GM23338 (cell line): Measurements from ENCODE around the gene HES7. TPM values are rescaled to one million over a fixed set of nuclear protein-coding genes. Genes with fewer than 3 reads are reported as not detected.

Source experiments
- ATAC-seq: fragments of 200-7000 bp; cut with Tn5 transposase; 3 replicates; pipeline ENCODE4 v1.9.1; 2020
- DNase-seq: peaks from one replicate; pipeline ENCODE4 v3.0.0-alpha.2; 2015; ENCODE audit warnings: low spot score
- H2AFZ ChIP-seq: fragments of 200-600 bp; sonication (generic); 2 replicates; pipeline ENCODE4 v1.8.0; 2016; ENCODE audit warnings: antibody characterized with exemption, mild to moderate bottlenecking, moderate library complexity
- H3F3A ChIP-seq: fragments of 200-600 bp; sonication (generic); replicated peaks from 2 replicates; pipeline ENCODE4 v1.8.0; 2017; ENCODE audit warnings: antibody characterized with exemption, mixed run types, low read depth
- H3K27ac ChIP-seq: fragments of 200-600 bp; sonication (generic); 2 replicates; pipeline ENCODE4 v1.6.1; 2016; ENCODE audit warnings: low read depth
- H3K27me3 ChIP-seq: fragments of 200-600 bp; sonication (generic); 2 replicates; pipeline ENCODE4 v1.8.0; 2016; ENCODE audit warnings: mild to moderate bottlenecking, mixed run types, moderate library complexity; ENCODE audit not compliant: insufficient read depth
- H3K36me3 ChIP-seq: fragments of 200-600 bp; sonication (generic); 2 replicates; pipeline ENCODE4 v1.8.0; 2016; ENCODE audit warnings: mild to moderate bottlenecking; ENCODE audit not compliant: insufficient read depth
- H3K4me1 ChIP-seq: fragments of 200-600 bp; sonication (generic); 2 replicates; pipeline ENCODE4 v1.8.0; 2016; ENCODE audit warnings: mild to moderate bottlenecking, moderate library complexity; ENCODE audit not compliant: insufficient read depth
- H3K4me2 ChIP-seq: fragments of 200-600 bp; sonication (generic); 2 replicates; pipeline ENCODE4 v1.7.1; 2017; ENCODE audit warnings: mixed run types
- H3K4me3 ChIP-seq: fragments of 200-600 bp; sonication (generic); 2 replicates; pipeline ENCODE4 v1.6.1; 2016; ENCODE audit warnings: mixed run types
- H3K79me2 ChIP-seq: fragments of 200-600 bp; sonication (generic); replicated peaks from 2 replicates; pipeline ENCODE4 v1.8.0; 2017; ENCODE audit warnings: mild to moderate bottlenecking; ENCODE audit not compliant: insufficient read depth
- H3K9me2 ChIP-seq: fragments of 200-600 bp; sonication (generic); 2 replicates; pipeline ENCODE4 v1.8.0; 2017; ENCODE audit not compliant: insufficient read depth
- H4K20me1 ChIP-seq: fragments of 200-600 bp; sonication (generic); replicated peaks from 2 replicates; pipeline ENCODE4 v1.8.0; 2017; ENCODE audit warnings: mild to moderate bottlenecking; ENCODE audit not compliant: insufficient read depth
- H3K27ac Mint-ChIP-seq: 2 replicates; pipeline ENCODE4 v1.8.0; 2020; ENCODE audit warnings: inconsistent platforms, mild to moderate bottlenecking, moderate library complexity, mixed read lengths
- H3K27me3 Mint-ChIP-seq: 3 replicates; pipeline ENCODE4 v1.8.0; 2022; ENCODE audit warnings: low read depth, mild to moderate bottlenecking, moderate library complexity, mixed read lengths, inconsistent platforms; ENCODE audit not compliant: insufficient read depth, poor library complexity
- H3K36me3 Mint-ChIP-seq: 3 replicates; pipeline ENCODE4 v1.8.0; 2021; ENCODE audit warnings: low read depth, mild to moderate bottlenecking, inconsistent platforms, moderate library complexity, mixed read lengths
- H3K4me1 Mint-ChIP-seq: 3 replicates; pipeline ENCODE4 v1.8.0; 2020; ENCODE audit warnings: mild to moderate bottlenecking, inconsistent platforms, mixed read lengths
- H3K4me3 Mint-ChIP-seq: 3 replicates; pipeline ENCODE4 v1.8.0; 2021; ENCODE audit warnings: moderate library complexity, mild to moderate bottlenecking, inconsistent platforms, mixed read lengths
- H3K9me3 Mint-ChIP-seq: 3 replicates; pipeline ENCODE4 v1.8.0; 2020; ENCODE audit warnings: moderate library complexity, mild to moderate bottlenecking, inconsistent platforms, mixed read lengths
- CREB1 ChIP-seq: fragments of 250-450 bp; sonication (Bioruptor Pico); IDR thresholded peaks from 2 replicates; pipeline ENCODE4 v1.5.0; 2020; ENCODE audit warnings: low read depth, mild to moderate bottlenecking, moderate library complexity
- ETS1 ChIP-seq: IDR thresholded peaks from 2 replicates; pipeline ENCODE4 v1.6.1; 2016; ENCODE audit warnings: antibody characterized with exemption
- EZH2 ChIP-seq: fragments of 200-600 bp; sonication (generic); IDR thresholded peaks from one replicate; pipeline ENCODE4 v1.8.0; 2017; ENCODE audit warnings: antibody characterized with exemption, mild to moderate bottlenecking, low read depth; ENCODE audit not compliant: unreplicated experiment
- EZH2phosphoT487 ChIP-seq: fragments of 200-600 bp; sonication (generic); IDR thresholded peaks from one replicate; pipeline ENCODE4 v1.8.1; 2018; ENCODE audit warnings: antibody characterized with exemption; ENCODE audit not compliant: unreplicated experiment
- JUNB ChIP-seq: IDR thresholded peaks from one replicate; pipeline ENCODE4 v1.6.1; 2016; ENCODE audit warnings: antibody characterized with exemption; ENCODE audit not compliant: unreplicated experiment
- NANOG ChIP-seq: IDR thresholded peaks from 2 replicates; pipeline ENCODE4 v1.6.1; 2016; ENCODE audit warnings: antibody characterized with exemption, borderline replicate concordance
- POLR2AphosphoS5 ChIP-seq: IDR thresholded peaks from 2 replicates; pipeline ENCODE4 v1.6.1; 2016; ENCODE audit warnings: antibody characterized with exemption, low read depth
- REST ChIP-seq: IDR thresholded peaks from one replicate; pipeline ENCODE4 v1.6.1; 2018; ENCODE audit warnings: antibody characterized with exemption; ENCODE audit not compliant: unreplicated experiment
- STAT1 ChIP-seq: IDR thresholded peaks from one replicate; pipeline ENCODE4 v1.6.1; 2016; ENCODE audit warnings: antibody characterized with exemption; ENCODE audit not compliant: unreplicated experiment
- ZNF114 ChIP-seq: fragments of 250-450 bp; sonication (Bioruptor Pico); IDR thresholded peaks from 2 replicates; pipeline ENCODE4 v1.5.0; 2020; ENCODE audit warnings: mild to moderate bottlenecking, moderate library complexity
- ZNF331 ChIP-seq: fragments of 250-450 bp; sonication (Bioruptor Pico); IDR thresholded peaks from 2 replicates; pipeline ENCODE4 v1.5.0; 2020; ENCODE audit warnings: low read depth, mild to moderate bottlenecking, moderate library complexity
- polyA plus RNA-seq: library from polyadenylated mRNA; unstranded; fragments of >200 nt; fragmentation: Nextera tagmentation; extraction: Ambion mirVana; gene quantifications from 2 replicates; pipeline ENCODE4 v1.2.1, GENCODE V29; 2016
- total RNA-seq: library from RNA; depleted of rRNA; stranded (reverse); fragments of >200 nt; shearing (Covaris generic); gene quantifications from 2 replicates; pipeline ENCODE4 v1.2.3, GENCODE V29; 2014
- TF ChIP-seq, protein P1 (sequence below), 2 experiments: fragments of 200-600 bp in 1 of 2; sonication (generic) in 1 of 2; conservative IDR thresholded peaks; 2 replicates each; pipeline versions ENCODE4 v1.5.1 to v1.6.1; 2016 to 2017; ENCODE audit warnings: antibody characterized with exemption in 2 of 2, low read depth in 2 of 2, mild to moderate bottlenecking in 2 of 2, moderate library complexity in 1 of 2
- TF ChIP-seq, protein P2 (sequence below): fragments of 250-450 bp; sonication (Bioruptor Pico); IDR thresholded peaks from 2 replicates; pipeline ENCODE4 v1.5.0; 2020; ENCODE audit warnings: mild to moderate bottlenecking, moderate library complexity

The HES7 gene
- total and polyA plus RNA-seq, 2 experiments from 2014 or later, result 0.14 TPM; not detected in 1

DNA sequence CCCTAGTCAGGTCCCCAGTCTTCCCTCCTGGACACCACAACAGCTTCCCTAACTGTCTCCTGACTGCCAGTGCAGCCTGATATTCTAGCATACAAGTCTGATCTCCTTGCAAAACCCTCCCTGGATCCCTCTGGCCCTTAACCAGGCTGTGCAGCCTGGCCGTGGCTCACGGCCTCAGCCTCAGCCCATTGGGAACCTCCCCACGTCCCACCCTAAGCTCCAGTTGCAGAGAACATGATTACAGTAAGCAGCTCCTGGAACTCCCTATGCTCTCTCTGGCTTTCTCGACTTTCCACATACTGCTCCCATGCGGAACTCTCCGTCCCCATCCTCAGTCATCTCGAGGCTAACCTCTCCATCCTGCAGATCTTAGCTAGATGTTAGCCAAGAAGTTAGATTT, 49.4 kb downstream of the HES7 start:
- Histone ChIP-seq H3K9me2 (no peaks in the 10 kb centered on the region), H3K36me3 (no peaks in the 10 kb centered on the region), H3K4me2 (no peak overlapping the region), H2AFZ (no peak overlapping the region), H3K4me3 (0 out of 2 replicates have a peak overlapping the region, but pooled peaks have one; percentile 68), H3K4me1 (peaks cover 8% of the 10 kb centered on the region; the same call in 1 of the 2 replicates), H3K27me3 (peaks cover 96% of the 10 kb centered on the region), H3K79me2 (no peaks in the 10 kb centered on the region), H3F3A (no peaks in the 10 kb centered on the region), H4K20me1 (no peaks in the 10 kb centered on the region), H3K27ac (no peak overlapping the region)
- no peak for TF ChIP-seq ZNF331 (CRISPR knock-in tag)
- TF ChIP-seq CREB1 (CRISPR knock-in tag), result no peak
- TF ChIP-seq, protein P1, sequence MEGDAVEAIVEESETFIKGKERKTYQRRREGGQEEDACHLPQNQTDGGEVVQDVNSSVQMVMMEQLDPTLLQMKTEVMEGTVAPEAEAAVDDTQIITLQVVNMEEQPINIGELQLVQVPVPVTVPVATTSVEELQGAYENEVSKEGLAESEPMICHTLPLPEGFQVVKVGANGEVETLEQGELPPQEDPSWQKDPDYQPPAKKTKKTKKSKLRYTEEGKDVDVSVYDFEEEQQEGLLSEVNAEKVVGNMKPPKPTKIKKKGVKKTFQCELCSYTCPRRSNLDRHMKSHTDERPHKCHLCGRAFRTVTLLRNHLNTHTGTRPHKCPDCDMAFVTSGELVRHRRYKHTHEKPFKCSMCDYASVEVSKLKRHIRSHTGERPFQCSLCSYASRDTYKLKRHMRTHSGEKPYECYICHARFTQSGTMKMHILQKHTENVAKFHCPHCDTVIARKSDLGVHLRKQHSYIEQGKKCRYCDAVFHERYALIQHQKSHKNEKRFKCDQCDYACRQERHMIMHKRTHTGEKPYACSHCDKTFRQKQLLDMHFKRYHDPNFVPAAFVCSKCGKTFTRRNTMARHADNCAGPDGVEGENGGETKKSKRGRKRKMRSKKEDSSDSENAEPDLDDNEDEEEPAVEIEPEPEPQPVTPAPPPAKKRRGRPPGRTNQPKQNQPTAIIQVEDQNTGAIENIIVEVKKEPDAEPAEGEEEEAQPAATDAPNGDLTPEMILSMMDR (conservative IDR thresholded peaks at IDR 0.05; ENCODE audit: low read depth in 2 of 2), result no peak
- TF ChIP-seq EZH2, result no peak
- TF ChIP-seq ETS1, result no peak
- TF ChIP-seq EZH2phosphoT487, result no peak
- TF ChIP-seq, protein P2, sequence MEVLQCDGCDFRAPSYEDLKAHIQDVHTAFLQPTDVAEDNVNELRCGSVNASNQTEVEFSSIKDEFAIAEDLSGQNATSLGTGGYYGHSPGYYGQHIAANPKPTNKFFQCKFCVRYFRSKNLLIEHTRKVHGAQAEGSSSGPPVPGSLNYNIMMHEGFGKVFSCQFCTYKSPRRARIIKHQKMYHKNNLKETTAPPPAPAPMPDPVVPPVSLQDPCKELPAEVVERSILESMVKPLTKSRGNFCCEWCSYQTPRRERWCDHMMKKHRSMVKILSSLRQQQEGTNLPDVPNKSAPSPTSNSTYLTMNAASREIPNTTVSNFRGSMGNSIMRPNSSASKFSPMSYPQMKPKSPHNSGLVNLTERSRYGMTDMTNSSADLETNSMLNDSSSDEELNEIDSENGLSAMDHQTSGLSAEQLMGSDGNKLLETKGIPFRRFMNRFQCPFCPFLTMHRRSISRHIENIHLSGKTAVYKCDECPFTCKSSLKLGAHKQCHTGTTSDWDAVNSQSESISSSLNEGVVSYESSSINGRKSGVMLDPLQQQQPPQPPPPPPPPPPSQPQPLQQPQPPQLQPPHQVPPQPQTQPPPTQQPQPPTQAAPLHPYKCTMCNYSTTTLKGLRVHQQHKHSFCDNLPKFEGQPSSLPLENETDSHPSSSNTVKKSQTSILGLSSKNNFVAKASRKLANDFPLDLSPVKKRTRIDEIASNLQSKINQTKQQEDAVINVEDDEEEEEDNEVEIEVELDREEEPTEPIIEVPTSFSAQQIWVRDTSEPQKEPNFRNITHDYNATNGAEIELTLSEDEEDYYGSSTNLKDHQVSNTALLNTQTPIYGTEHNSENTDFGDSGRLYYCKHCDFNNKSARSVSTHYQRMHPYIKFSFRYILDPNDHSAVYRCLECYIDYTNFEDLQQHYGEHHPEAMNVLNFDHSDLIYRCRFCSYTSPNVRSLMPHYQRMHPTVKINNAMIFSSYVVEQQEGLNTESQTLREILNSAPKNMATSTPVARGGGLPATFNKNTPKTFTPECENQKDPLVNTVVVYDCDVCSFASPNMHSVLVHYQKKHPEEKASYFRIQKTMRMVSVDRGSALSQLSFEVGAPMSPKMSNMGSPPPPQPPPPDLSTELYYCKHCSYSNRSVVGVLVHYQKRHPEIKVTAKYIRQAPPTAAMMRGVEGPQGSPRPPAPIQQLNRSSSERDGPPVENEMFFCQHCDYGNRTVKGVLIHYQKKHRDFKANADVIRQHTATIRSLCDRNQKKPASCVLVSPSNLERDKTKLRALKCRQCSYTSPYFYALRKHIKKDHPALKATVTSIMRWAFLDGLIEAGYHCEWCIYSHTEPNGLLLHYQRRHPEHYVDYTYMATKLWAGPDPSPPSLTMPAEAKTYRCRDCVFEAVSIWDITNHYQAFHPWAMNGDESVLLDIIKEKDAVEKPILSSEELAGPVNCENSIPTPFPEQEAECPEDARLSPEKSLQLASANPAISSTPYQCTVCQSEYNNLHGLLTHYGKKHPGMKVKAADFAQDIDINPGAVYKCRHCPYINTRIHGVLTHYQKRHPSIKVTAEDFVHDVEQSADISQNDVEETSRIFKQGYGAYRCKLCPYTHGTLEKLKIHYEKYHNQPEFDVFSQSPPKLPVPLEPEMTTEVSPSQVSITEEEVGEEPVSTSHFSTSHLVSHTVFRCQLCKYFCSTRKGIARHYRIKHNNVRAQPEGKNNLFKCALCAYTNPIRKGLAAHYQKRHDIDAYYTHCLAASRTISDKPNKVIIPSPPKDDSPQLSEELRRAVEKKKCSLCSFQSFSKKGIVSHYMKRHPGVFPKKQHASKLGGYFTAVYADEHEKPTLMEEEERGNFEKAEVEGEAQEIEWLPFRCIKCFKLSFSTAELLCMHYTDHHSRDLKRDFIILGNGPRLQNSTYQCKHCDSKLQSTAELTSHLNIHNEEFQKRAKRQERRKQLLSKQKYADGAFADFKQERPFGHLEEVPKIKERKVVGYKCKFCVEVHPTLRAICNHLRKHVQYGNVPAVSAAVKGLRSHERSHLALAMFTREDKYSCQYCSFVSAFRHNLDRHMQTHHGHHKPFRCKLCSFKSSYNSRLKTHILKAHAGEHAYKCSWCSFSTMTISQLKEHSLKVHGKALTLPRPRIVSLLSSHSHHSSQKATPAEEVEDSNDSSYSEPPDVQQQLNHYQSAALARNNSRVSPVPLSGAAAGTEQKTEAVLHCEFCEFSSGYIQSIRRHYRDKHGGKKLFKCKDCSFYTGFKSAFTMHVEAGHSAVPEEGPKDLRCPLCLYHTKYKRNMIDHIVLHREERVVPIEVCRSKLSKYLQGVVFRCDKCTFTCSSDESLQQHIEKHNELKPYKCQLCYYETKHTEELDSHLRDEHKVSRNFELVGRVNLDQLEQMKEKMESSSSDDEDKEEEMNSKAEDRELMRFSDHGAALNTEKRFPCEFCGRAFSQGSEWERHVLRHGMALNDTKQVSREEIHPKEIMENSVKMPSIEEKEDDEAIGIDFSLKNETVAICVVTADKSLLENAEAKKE (CRISPR knock-in tag), result no peak
- TF ChIP-seq POLR2AphosphoS5, result no peak
- TF ChIP-seq NANOG, result no peak
- no peak for TF ChIP-seq STAT1
- no peak for TF ChIP-seq REST
- TF ChIP-seq JUNB, result no peak
- TF ChIP-seq ZNF114, result no peak
- no peak for ATAC-seq
- peaks cover 5% of the 10 kb centered on the region; the same call in 2 of the 3 replicates for H3K9me3 Mint-ChIP-seq
- H3K27me3 Mint-ChIP-seq, result peaks cover 81% of the 10 kb centered on the region
- H3K27ac Mint-ChIP-seq, result no peak overlapping the region
- peaks cover 18% of the 10 kb centered on the region for H3K4me1 Mint-ChIP-seq
- peak overlapping the region; percentile 74; the same call in 1 of the 3 replicates for H3K4me3 Mint-ChIP-seq
- H3K36me3 Mint-ChIP-seq, result peaks cover 2% of the 10 kb centered on the region; the same call in 2 of the 3 replicates
- no peak for DNase-seq
